K562 (cell line): Measurements from ENCODE around the gene NES. TPM values are rescaled to one million over a fixed set of nuclear protein-coding genes. Genes with fewer than 3 reads are reported as not detected.

ENCODE experiments used
- CEBPG ChIP-seq, 3 experiments: fragments of 200-800 bp in 1 of 3; sonication (Bioruptor generic) in 1 of 3; sonication (generic) in 1 of 3; formaldehyde crosslinking in 1 of 3; IDR thresholded peaks in 2 of 3; conservative IDR thresholded peaks in 1 of 3; 2 replicates each; pipeline versions ENCODE4 v1.6.1 to v1.8.0; 2016 to 2022; ENCODE audit warnings: missing compliant biosample characterization in 2 of 3, missing genetic modification characterization in 2 of 3, mild to moderate bottlenecking in 1 of 3, missing genetic modification reagents in 1 of 3
- FOXP4 ChIP-seq: sonication (generic); formaldehyde crosslinking; IDR thresholded peaks from 2 replicates; pipeline ENCODE4 v1.8.0; 2022; ENCODE audit warnings: mild to moderate bottlenecking, missing genetic modification reagents, borderline replicate concordance
- GTF2E2 ChIP-seq: fragments of 200-800 bp; sonication (Bioruptor generic); IDR thresholded peaks from 2 replicates; pipeline ENCODE4 v1.6.1; 2016; ENCODE audit warnings: missing genetic modification characterization, missing compliant biosample characterization
- KHSRP ChIP-seq: fragments of 450-650 bp; IDR thresholded peaks from 2 replicates; pipeline ENCODE4 v1.6.1; 2017
- NFYB ChIP-seq: IDR thresholded peaks from 2 replicates; pipeline ENCODE4 v1.6.1; 2011; ENCODE audit warnings: mild to moderate bottlenecking, moderate library complexity; ENCODE audit not compliant: insufficient read length; ENCODE audit errors: extremely low read depth
- SAFB2 ChIP-seq: fragments of 200-400 bp; formaldehyde crosslinking; IDR thresholded peaks from 2 replicates; pipeline ENCODE4 v1.6.1; 2018; ENCODE audit warnings: borderline replicate concordance, low read length, low read depth, moderate library complexity; ENCODE audit not compliant: severe bottlenecking
- SIN3A ChIP-seq, 2 experiments: fragments of 150-350 bp in 1 of 2; IDR thresholded peaks; 2 replicates each; pipeline ENCODE4 v1.6.1; 2011 to 2016; ENCODE audit warnings: borderline replicate concordance in 2 of 2, low read depth in 2 of 2, low read length in 2 of 2, mild to moderate bottlenecking in 2 of 2, moderate library complexity in 2 of 2; ENCODE audit not compliant: control insufficient read depth in 1 of 2
- SIRT6 ChIP-seq: IDR thresholded peaks from one replicate; pipeline ENCODE4 v1.6.1; 2012; ENCODE audit warnings: low read depth, mild to moderate bottlenecking, control low read depth, inconsistent platforms, low read length, moderate library complexity
- SMARCB1 ChIP-seq: IDR thresholded peaks from 2 replicates; pipeline ENCODE4 v1.6.1; 2011; ENCODE audit warnings: improper control_type of control experiment, low read depth; ENCODE audit not compliant: insufficient read length
- TEAD4 ChIP-seq, 2 experiments: sonication (generic) in 1 of 2; formaldehyde crosslinking in 1 of 2; IDR thresholded peaks; 2 replicates each; pipeline versions ENCODE4 v1.6.1 to v1.8.0; 2012 to 2022; ENCODE audit warnings: borderline replicate concordance in 1 of 2, inconsistent platforms in 1 of 2, low read length in 1 of 2, mild to moderate bottlenecking in 1 of 2, missing genetic modification reagents in 1 of 2
- ZNF134 ChIP-seq: fragments of 250-450 bp; sonication (Bioruptor Pico); conservative IDR thresholded peaks from 2 replicates; pipeline ENCODE4 v1.4.0; 2020
- ZNF24 ChIP-seq: fragments of 450-650 bp; IDR thresholded peaks from 2 replicates; pipeline ENCODE4 v1.6.1; 2016
- ZNF263 ChIP-seq: sonication (generic); formaldehyde crosslinking; IDR thresholded peaks from 2 replicates; pipeline ENCODE4 v1.8.0; 2022; ENCODE audit warnings: mild to moderate bottlenecking, missing genetic modification reagents, borderline replicate concordance
- ZNF507 ChIP-seq: conservative IDR thresholded peaks from 2 replicates; pipeline ENCODE4 v1.6.1; 2017; ENCODE audit warnings: missing genetic modification characterization, missing compliant biosample characterization
- ZNF764 ChIP-seq: fragments of 250-450 bp; sonication (Bioruptor Pico); IDR thresholded peaks from 2 replicates; pipeline ENCODE4 v1.4.0; 2020; ENCODE audit warnings: low read depth, mild to moderate bottlenecking, moderate library complexity
- polyA plus RNA-seq, 8 experiments: library from polyadenylated mRNA; depleted of rRNA in 4 of 8; stranded (reverse) in 5 of 8; unstranded in 3 of 8; fragments of >200 nt; fragmentation: Nextera tagmentation in 2 of 8; fragmentation: Illumina TruSeq in 1 of 8; extraction: Ambion mirVana in 2 of 8; extraction: Trizol in 1 of 8; gene quantifications; 2 replicates each; pipeline versions ENCODE4 v1.2.1 to v1.2.3, GENCODE V29; 2011 to 2014; ENCODE audit warnings: inconsistent platforms in 1 of 8, missing spikeins in 1 of 8
- total RNA-seq, 7 experiments: library from RNA; depleted of rRNA in 6 of 7; stranded (reverse); fragments of >200 nt in 6 of 7; fragmentation: Illumina TruSeq in 2 of 7; extraction: Trizol in 2 of 7; gene quantifications; 2 replicates each; pipeline versions ENCODE4 v1.2.1 to v1.2.3, GENCODE V29; 2011 to 2021; ENCODE audit warnings: low replicate concordance in 1 of 7
- TF ChIP-seq, protein P1 (sequence below): sonication (generic); IDR thresholded peaks from 2 replicates; pipeline ENCODE4 v1.6.1; 2016
- TF ChIP-seq, protein P2 (sequence below): IDR thresholded peaks from 2 replicates; pipeline ENCODE4 v1.6.1; 2011; ENCODE audit not compliant: insufficient read length; ENCODE audit errors: extremely low read depth
- TF ChIP-seq, protein P3 (sequence below): sonication (generic); formaldehyde crosslinking; IDR thresholded peaks from 2 replicates; pipeline ENCODE4 v1.8.0; 2022; ENCODE audit warnings: missing genetic modification reagents, mild to moderate bottlenecking, borderline replicate concordance
- TF ChIP-seq, protein P4 (sequence below): sonication (generic); formaldehyde crosslinking; IDR thresholded peaks from 2 replicates; pipeline ENCODE4 v1.8.0; 2022; ENCODE audit warnings: missing genetic modification reagents, mild to moderate bottlenecking, borderline replicate concordance

The NES gene
- total and polyA plus RNA-seq, 9 of the 15 experiments (the other 6 are each of a cell fraction or from before 2014, with no cell fraction given), result 0.10 to 8.6 (median 4.2) TPM

DNA sequence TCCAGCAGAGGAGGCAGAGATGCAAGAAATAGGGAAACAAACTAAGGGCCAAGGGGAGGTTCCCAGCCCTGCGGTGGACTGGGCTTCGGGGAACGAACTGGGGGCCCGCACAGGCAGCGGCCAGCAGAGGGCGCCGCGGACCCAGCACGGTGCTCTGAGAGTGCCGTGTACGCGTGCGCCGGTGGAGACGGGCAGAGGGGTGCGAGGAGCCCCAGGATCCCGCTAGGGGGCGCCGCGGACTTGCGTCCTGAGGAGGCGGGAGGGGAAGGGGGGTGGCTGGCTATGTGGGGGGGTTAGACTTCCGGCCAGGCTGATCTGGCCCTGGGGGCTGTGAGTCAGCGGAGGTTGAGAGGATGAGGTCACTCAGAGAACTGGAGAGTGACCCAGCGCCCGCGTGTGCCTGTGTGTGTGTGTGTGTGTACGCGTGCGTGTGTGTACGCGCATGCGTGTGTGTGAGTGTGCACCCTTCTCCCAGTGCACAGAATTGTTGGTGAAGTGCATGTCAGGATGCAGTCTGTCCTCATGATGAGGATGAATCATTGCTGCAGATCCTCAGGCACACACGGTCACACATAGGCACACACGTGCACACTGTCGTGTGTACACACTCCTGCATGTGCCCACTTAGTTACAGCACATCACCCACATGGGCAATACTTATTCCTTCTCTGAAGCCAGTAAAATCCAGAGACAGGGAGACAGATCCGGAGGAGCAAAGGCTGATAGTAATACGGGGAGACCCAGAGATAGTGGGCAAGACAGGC is 17.0 kb downstream of the NES start (continued):
- TF ChIP-seq SIN3A (IDR thresholded peaks at IDR 0.05; ENCODE audit: borderline replicate concordance in 2 of 2, control insufficient read depth in 1 of 2, low read depth in 2 of 2, low read length in 2 of 2) (peak in 1 of 2 experiments; percentile 32; a peak in 1 of 4 replicates), FOXP4 (CRISPR knock-in tag) (no peak; the same call in 1 of the 2 replicates), TEAD4 (IDR thresholded peaks at IDR 0.05; ENCODE audit: low read length) (no peak), TEAD4 (CRISPR knock-in tag; IDR thresholded peaks at IDR 0.05; ENCODE audit: borderline replicate concordance) (no peak), ZNF263 (CRISPR knock-in tag) (peak; percentile 65; the same call in 1 of the 2 replicates), SMARCB1 (no peak), ZNF507 (no peak), GTF2E2 (tag) (no peak), CEBPG (CRISPR knock-in tag; IDR thresholded peaks at IDR 0.05) (no peak), CEBPG (tag; conservative IDR thresholded peaks at IDR 0.05 in 1 of 2, IDR thresholded peaks at IDR 0.05 in 1 of 2) (no peak), ZNF24 (no peak), SAFB2 (no peak), KHSRP (no peak), SIRT6 (no peak), NFYB (no peak), ZNF134 (no peak), ZNF764 (CRISPR knock-in tag) (no peak)
- TF ChIP-seq, protein P1, sequence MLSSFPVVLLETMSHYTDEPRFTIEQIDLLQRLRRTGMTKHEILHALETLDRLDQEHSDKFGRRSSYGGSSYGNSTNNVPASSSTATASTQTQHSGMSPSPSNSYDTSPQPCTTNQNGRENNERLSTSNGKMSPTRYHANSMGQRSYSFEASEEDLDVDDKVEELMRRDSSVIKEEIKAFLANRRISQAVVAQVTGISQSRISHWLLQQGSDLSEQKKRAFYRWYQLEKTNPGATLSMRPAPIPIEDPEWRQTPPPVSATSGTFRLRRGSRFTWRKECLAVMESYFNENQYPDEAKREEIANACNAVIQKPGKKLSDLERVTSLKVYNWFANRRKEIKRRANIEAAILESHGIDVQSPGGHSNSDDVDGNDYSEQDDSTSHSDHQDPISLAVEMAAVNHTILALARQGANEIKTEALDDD, result no peak
- TF ChIP-seq, protein P2, sequence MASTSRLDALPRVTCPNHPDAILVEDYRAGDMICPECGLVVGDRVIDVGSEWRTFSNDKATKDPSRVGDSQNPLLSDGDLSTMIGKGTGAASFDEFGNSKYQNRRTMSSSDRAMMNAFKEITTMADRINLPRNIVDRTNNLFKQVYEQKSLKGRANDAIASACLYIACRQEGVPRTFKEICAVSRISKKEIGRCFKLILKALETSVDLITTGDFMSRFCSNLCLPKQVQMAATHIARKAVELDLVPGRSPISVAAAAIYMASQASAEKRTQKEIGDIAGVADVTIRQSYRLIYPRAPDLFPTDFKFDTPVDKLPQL, result no peak
- TF ChIP-seq, protein P3, sequence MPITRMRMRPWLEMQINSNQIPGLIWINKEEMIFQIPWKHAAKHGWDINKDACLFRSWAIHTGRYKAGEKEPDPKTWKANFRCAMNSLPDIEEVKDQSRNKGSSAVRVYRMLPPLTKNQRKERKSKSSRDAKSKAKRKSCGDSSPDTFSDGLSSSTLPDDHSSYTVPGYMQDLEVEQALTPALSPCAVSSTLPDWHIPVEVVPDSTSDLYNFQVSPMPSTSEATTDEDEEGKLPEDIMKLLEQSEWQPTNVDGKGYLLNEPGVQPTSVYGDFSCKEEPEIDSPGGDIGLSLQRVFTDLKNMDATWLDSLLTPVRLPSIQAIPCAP, result no peak
- TF ChIP-seq, protein P4, sequence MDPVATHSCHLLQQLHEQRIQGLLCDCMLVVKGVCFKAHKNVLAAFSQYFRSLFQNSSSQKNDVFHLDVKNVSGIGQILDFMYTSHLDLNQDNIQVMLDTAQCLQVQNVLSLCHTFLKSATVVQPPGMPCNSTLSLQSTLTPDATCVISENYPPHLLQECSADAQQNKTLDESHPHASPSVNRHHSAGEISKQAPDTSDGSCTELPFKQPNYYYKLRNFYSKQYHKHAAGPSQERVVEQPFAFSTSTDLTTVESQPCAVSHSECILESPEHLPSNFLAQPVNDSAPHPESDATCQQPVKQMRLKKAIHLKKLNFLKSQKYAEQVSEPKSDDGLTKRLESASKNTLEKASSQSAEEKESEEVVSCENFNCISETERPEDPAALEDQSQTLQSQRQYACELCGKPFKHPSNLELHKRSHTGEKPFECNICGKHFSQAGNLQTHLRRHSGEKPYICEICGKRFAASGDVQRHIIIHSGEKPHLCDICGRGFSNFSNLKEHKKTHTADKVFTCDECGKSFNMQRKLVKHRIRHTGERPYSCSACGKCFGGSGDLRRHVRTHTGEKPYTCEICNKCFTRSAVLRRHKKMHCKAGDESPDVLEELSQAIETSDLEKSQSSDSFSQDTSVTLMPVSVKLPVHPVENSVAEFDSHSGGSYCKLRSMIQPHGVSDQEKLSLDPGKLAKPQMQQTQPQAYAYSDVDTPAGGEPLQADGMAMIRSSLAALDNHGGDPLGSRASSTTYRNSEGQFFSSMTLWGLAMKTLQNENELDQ (CRISPR knock-in tag), result no peak
